DND-41 (cell line): ENCODE results near the gene SHISA3.

Source experiments
- ATAC-seq: fragments of 200-7000 bp; cut with Tn5 transposase; 3 replicates; pipeline ENCODE4 v1.9.1; 2021; ENCODE audit warnings: low read depth; ENCODE audit not compliant: insufficient read depth
- DNase-seq: peaks from one replicate; pipeline ENCODE4 v3.0.0-alpha.2; 2020
- H2AFZ ChIP-seq: 2 replicates; pipeline ENCODE4 v1.6.0; 2012; ENCODE audit warnings: low read depth, low read length
- H3K27ac ChIP-seq: 2 replicates; pipeline ENCODE4 v1.5.1; 2012; ENCODE audit warnings: low read length, inconsistent platforms
- H3K27me3 ChIP-seq: fragments of 200-600 bp; sonication (generic); 2 replicates; pipeline ENCODE4 v1.6.0; 2012; ENCODE audit warnings: low read length, mild to moderate bottlenecking, inconsistent platforms; ENCODE audit not compliant: insufficient read depth, poor library complexity
- H3K36me3 ChIP-seq: 2 replicates; pipeline ENCODE4 v1.5.1; 2012; ENCODE audit warnings: low read length, inconsistent platforms; ENCODE audit not compliant: insufficient read depth
- H3K4me1 ChIP-seq: 2 replicates; pipeline ENCODE4 v1.5.1; 2012; ENCODE audit warnings: mild to moderate bottlenecking, low read length; ENCODE audit not compliant: insufficient read depth
- H3K4me2 ChIP-seq: 2 replicates; pipeline ENCODE4 v1.6.0; 2012; ENCODE audit warnings: mild to moderate bottlenecking, moderate library complexity, low read length, inconsistent platforms; ENCODE audit not compliant: insufficient read depth
- H3K4me3 ChIP-seq, 2 experiments: fragments of 200-600 bp in 1 of 2; shearing (Covaris generic) in 1 of 2; 2 replicates each; pipeline ENCODE4 v1.5.1; 2012 to 2016; ENCODE audit warnings: inconsistent platforms in 2 of 2, low read length in 2 of 2, mild to moderate bottlenecking in 2 of 2, low read depth in 1 of 2, moderate library complexity in 1 of 2
- H3K79me2 ChIP-seq: 2 replicates; pipeline ENCODE4 v1.6.0; 2012; ENCODE audit warnings: low read length, inconsistent platforms; ENCODE audit not compliant: insufficient read depth
- H3K9ac ChIP-seq: 2 replicates; pipeline ENCODE4 v1.6.0; 2012; ENCODE audit warnings: low read depth, mild to moderate bottlenecking, inconsistent platforms, low read length, moderate library complexity
- H3K9me3 ChIP-seq: 2 replicates; pipeline ENCODE4 v1.5.1; 2012; ENCODE audit warnings: low read length, moderate library complexity, mild to moderate bottlenecking, inconsistent platforms; ENCODE audit not compliant: insufficient read depth, severe bottlenecking
- H4K20me1 ChIP-seq: 2 replicates; pipeline ENCODE4 v1.6.0; 2012; ENCODE audit warnings: low read length; ENCODE audit not compliant: insufficient read depth
- CTCF ChIP-seq: IDR thresholded peaks from 2 replicates; pipeline ENCODE4 v1.5.1; 2012; ENCODE audit warnings: borderline replicate concordance, low read length, moderate library complexity, mild to moderate bottlenecking; ENCODE audit not compliant: poor library complexity, severe bottlenecking; ENCODE audit errors: extremely low read depth
- EZH2 ChIP-seq: IDR thresholded peaks from 3 replicates; pipeline ENCODE4 v1.6.1; 2012; ENCODE audit warnings: borderline replicate concordance, low read depth, mild to moderate bottlenecking, moderate library complexity, low read length, inconsistent platforms; ENCODE audit not compliant: severe bottlenecking

Gene SHISA3

GRCh38 chr4:42385516-42385915 is 11.8 kb upstream of the SHISA3 start:
- Histone ChIP-seq H3K27ac (no peak overlapping the region), H3K9me3 (no peaks in the 10 kb centered on the region), H3K9ac (no peak overlapping the region), H2AFZ (no peak overlapping the region), H3K27me3 (no peaks in the 10 kb centered on the region), H3K4me3 (no peak overlapping the region), H3K4me2 (no peak overlapping the region), H4K20me1 (no peaks in the 10 kb centered on the region), H3K36me3 (no peaks in the 10 kb centered on the region), H3K4me1 (no peaks in the 10 kb centered on the region), H3K79me2 (no peaks in the 10 kb centered on the region)
- TF ChIP-seq CTCF, result no peak
- TF ChIP-seq EZH2, result no peak
- DNase-seq (no peak), ATAC-seq (no peak)

GRCh38 chr4:42390622-42391354 is 6.5 kb upstream of the SHISA3 start:
- H3K9ac ChIP-seq, result no peak overlapping the region
- H3K4me2 ChIP-seq, result no peak overlapping the region
- no peaks in the 10 kb centered on the region for H3K9me3 ChIP-seq
- TF ChIP-seq EZH2 (no peak), CTCF (no peak)
- H3K4me1 ChIP-seq, result no peaks in the 10 kb centered on the region
- ATAC-seq, result no peak
- no peaks in the 10 kb centered on the region for H3K27me3 ChIP-seq
- H2AFZ ChIP-seq, result no peak overlapping the region
- no peak for DNase-seq
- H4K20me1 ChIP-seq, result no peaks in the 10 kb centered on the region
- no peak overlapping the region for H3K27ac ChIP-seq
- H3K79me2 ChIP-seq, result no peaks in the 10 kb centered on the region
- H3K36me3 ChIP-seq, result no peaks in the 10 kb centered on the region
- no peak overlapping the region for H3K4me3 ChIP-seq

- H3K79me2 ChIP-seq, result no peaks in the 10 kb centered on the region
- no peak overlapping the region for H2AFZ ChIP-seq
- H3K27ac ChIP-seq, result no peak overlapping the region
- no peaks in the 10 kb centered on the region for H3K27me3 ChIP-seq
- ATAC-seq (no peak), DNase-seq (no peak)
- no peaks in the 10 kb centered on the region for H4K20me1 ChIP-seq
- TF ChIP-seq EZH2 (no peak), CTCF (no peak)
- no peaks in the 10 kb centered on the region for H3K36me3 ChIP-seq
- no peaks in the 10 kb centered on the region for H3K4me1 ChIP-seq
- no peaks in the 10 kb centered on the region for H3K9me3 ChIP-seq
- H3K9ac ChIP-seq, result no peak overlapping the region
- H3K4me3 ChIP-seq, result no peak overlapping the region
- H3K4me2 ChIP-seq, result no peak overlapping the region
Measured at GRCh38 chr4:42391355-42391664, 6.0 kb upstream of the SHISA3 start.

GRCh38 chr4:42391981-42392380 is 5.3 kb upstream of the SHISA3 start:
- Histone ChIP-seq H3K4me2 (no peak overlapping the region), H3K36me3 (no peaks in the 10 kb centered on the region), H3K9ac (no peak overlapping the region), H3K27ac (no peak overlapping the region), H2AFZ (no peak overlapping the region), H3K9me3 (no peaks in the 10 kb centered on the region), H3K27me3 (no peaks in the 10 kb centered on the region), H4K20me1 (no peaks in the 10 kb centered on the region), H3K79me2 (no peaks in the 10 kb centered on the region), H3K4me3 (no peak overlapping the region), H3K4me1 (no peaks in the 10 kb centered on the region)
- DNase-seq, result no peak
- no peak for TF ChIP-seq EZH2
- TF ChIP-seq CTCF, result no peak
- no peak for ATAC-seq
